GM19193 (cell line): ENCODE measurements around the gene KDM2B.

ENCODE experiments used
- POLR2A ChIP-seq: IDR thresholded peaks from 4 replicates; pipeline ENCODE4 v1.6.1; 2011; ENCODE audit not compliant: insufficient read depth, insufficient read length; ENCODE audit errors: extremely low read depth

KDM2B gene

DNA sequence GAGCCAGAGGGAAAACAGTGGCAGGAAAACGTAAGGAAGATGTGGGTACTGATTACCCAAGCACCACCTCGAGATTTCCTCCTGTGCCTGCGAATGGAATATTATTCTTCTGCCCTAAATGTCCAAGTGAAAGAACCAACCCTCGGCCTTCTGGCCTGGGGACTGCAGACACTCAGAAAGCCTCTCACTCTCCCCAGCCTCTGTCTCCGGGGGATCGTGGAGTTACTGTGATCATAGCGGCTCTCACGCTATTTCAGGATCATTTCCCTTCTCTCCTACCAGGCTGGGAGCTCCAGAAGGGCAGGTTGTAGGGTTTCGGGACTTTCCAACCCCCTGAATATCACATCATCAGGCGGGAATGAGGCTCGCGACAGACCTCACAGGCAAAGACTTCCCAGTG is 68.9 kb downstream of the KDM2B start:
- TF ChIP-seq POLR2A, result no peak

DNA sequence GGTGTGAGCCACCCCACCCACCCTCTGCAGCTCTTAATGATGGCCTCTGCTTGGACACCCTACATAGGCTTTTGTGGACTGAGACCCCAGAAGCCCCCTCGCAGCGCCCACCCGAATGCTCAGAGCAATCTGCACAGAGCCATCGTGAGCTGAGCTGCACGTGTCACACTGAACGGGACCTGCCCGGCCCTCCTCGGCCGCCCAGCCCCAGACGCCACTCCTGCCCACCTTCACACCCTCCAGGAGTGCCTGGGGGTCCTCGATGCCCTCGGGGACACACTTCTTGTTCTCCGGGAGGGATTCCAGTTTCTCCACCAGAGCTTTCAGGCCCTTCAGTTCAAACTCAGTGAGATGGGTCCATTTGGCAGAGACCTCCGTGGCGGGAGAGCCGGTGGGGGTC is 71.5 kb downstream of the KDM2B start:
- no peak for TF ChIP-seq POLR2A

- no peak for TF ChIP-seq POLR2A
These were observed 72.3 kb downstream of the KDM2B start for GRCh38 chr12:121508533-121508932.

DNA sequence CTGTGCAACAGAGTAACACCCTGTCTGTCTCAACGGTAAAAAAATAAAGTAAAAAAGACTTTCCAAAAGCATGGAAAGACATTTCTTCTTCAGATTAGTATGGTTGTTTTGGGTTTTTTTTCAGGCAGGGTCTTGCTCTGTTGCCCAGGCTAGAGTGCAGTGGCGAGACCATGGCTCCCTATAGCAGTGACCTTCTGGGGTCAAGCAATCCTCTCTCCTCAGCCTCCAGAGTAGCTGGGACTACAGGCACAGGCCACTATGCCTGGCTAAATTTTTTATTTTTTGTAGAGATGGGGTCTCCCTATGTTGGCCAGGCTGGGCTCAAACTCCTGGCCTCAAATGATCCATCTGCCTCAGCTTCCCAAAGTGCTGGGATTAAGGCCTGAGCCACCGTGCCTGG is 72.8 kb downstream of the KDM2B start:
- TF ChIP-seq POLR2A, result no peak

DNA sequence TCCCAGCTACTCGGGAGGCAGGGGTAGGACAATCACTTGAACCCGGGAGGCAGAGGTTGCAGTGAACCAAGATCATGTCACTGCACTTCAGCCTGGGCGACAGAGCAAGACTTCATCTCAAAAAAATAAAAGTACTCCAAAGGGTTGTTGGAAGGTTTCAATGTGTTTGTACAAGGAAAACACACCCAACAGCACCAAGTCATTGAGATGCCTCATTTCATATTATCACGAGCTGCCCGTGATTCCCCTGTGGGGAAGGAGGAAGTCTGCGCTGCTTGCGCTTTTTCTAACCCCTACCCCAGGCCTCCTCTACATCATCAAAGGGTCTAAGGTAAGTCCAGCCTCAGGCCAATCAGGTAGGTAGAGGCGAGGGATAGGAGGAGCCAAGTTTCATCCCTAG is 73.6 kb downstream of the KDM2B start:
- TF ChIP-seq POLR2A, result no peak

DNA sequence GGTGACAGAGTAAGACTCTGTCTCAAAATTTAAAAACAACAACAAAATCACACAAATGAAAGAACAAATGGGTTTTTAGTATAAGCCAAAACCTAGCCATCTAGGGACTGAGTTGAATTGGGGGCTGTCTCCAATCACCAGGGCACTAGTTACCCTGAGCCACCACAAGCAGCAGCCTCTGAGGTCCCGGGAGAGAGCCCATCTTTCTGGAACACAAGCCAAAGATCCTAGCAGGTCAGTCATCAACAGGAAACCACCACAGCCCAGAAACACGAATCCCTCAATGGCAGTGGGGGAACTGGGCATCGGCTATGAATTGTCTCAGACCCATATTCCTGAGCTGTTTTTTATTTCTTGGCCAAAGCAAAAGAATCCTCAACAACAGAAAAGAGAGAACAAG is 75.3 kb downstream of the KDM2B start:
- no peak for TF ChIP-seq POLR2A

- no peak for TF ChIP-seq POLR2A
These were observed 76.3 kb downstream of the KDM2B start for GRCh38 chr12:121504505-121504904.

DNA sequence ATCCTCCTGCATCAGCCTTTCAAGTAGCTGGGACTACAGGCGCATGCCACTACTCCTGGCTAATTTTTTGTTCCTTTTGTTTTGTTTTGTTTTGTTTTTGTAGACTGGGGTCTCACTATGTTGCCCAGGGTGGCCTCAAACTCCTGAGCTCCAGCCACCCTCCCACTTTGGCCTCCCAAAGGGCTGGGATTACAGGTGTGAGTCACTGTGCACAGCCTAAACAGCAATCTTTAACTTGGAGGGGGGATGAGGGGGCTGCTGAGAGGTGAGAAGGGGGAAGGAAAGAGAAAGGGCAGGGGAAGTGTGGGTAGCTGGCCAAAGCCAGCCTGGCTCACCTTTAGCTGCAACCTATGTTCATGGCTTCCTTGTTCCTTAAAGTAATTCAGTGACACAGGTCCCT is 77.4 kb downstream of the KDM2B start:
- no peak for TF ChIP-seq POLR2A

DNA sequence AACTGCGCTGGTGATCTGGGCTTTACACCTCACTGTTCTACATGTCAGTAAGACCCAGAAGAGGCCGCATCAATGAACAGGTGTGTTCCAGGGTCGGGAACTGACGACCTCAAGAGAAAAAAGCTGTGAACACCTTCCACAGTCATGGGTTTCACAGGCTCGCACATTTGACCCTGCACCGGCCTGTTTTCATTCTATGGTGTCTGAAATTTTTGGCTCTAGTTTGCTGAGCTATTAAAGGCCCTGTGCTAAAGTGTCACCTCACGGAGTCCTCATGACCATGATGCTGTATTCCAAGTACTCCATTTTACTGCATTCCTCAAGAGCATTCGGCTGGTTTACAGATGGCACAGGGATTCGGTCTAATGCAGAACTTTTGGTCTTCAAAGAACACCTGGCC is 78.9 kb downstream of the KDM2B start:
- no peak for TF ChIP-seq POLR2A

DNA sequence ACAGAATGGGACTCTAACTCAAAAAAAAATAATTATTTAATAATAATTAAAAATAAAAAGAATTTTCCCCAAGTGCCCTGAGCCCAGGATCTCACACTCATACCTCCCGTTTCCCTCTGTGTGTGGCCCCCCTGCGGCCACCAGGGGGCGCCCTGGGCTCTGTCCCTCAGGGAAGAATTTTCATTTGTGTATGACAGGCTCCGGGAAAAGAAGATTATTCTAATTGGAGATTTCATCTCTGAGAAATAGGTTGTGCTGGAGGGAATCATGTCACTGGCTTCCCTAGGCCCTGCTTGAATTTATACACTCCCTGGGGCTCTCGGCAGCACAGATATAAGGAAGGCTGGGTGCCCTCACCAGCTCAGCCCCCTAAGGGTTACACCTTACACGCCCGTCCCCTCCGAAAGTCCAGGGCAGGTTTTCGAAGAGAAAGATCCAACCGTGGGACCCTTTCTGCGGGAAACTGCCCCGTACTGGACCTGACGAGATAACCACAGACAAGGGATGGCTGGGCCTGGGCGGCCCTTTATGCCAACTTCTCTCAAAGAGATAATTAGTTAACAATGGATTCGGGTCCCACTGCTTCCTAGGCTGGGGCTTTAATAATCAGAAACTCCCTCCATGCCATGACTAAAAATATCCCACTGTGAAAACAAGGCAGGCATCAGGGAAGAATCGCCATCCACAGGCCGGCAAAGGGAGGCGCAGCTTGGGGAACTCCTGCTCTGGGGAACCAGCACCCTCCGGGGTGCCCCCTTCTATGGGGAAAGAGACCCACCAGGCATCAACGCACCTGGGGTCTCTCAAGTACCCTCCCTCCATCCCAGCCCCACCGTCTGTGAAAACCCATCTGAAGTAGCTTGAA is 80.7 kb downstream of the KDM2B start:
- no peak for TF ChIP-seq POLR2A

DNA sequence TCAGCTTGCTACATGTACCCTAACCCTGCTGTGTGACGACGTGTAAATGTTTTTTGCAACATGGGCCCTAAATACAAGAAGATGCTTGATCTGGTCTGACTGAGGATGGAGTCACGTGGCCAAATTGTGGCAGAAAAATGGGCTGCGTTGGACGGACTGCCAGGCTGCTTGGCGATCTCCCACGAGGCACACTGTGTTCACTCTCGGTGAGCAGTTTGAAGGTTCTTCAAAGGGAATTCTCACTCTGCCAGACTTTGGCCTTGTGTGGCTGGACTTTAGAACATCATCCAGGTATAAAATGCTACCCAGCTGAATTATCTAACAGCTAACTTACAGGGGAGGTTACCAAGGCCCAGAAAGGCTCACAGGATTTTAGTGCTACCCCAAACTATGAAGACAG is 85.1 kb downstream of the KDM2B start:
- no peak for TF ChIP-seq POLR2A

GRCh38 chr12:121494093-121494787 is 86.6 kb downstream of the KDM2B start:
- TF ChIP-seq POLR2A, result no peak

- no peak for TF ChIP-seq POLR2A
These were observed 90.2 kb downstream of the KDM2B start for GRCh38 chr12:121490401-121491281.

- TF ChIP-seq POLR2A, result no peak
These were observed 90.9 kb downstream of the KDM2B start for GRCh38 chr12:121489874-121490273.

- no peak for TF ChIP-seq POLR2A
These were observed 95.9 kb downstream of the KDM2B start for GRCh38 chr12:121484967-121485366.

GRCh38 chr12:121483949-121484348 is 96.9 kb downstream of the KDM2B start:
- no peak for TF ChIP-seq POLR2A

DNA sequence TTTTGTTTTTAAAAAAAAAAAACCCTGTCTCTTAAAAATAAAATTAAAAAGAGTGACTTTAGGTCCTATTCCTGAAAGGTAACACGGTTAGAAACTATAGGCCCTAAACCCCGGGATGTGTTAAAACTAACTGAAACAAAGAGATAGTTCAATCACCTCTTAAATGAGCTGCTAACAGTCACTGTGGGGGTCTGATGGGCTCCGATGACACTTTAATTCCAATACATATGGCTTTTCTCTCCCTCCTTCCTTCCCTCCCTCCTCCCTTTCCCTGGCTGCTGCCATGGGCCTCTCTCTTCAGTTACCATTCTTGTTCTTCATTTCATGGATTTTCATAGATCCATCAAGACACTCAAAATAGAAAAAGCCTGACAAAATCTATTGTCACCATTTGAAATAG is 104.3 kb downstream of the KDM2B start:
- TF ChIP-seq POLR2A, result no peak
